OCI-LY7 (cell line): Measurements from ENCODE around the gene NBEA. TPM values are rescaled to one million over a fixed set of nuclear protein-coding genes. Genes with fewer than 3 reads are reported as not detected.

ENCODE experiments used
- BruUV-seq: library from RNA; stranded (reverse); fragments of 400-500 nt; replicated peaks from 2 replicates; lab custom pipeline; 2021; lab: Mats Ljungman, UMichigan
- CTCF ChIA-PET: fragments of 300-600 bp; sonication (Branson Sonifier 250); formaldehyde crosslinking; loops from one replicate; lab custom pipeline; 2022; ENCODE audit warnings: antibody characterized with exemption; ENCODE audit not compliant: unreplicated experiment; lab: Charles Lee
- POLR2A ChIA-PET: fragments of 300-600 bp; sonication (Branson Sonifier 250); formaldehyde crosslinking; loops from one replicate; lab custom pipeline; 2022; ENCODE audit warnings: antibody characterized with exemption; lab: Charles Lee
- DNase-seq: peaks from one replicate; pipeline ENCODE4 v3.0.0-alpha.2; 2015; ENCODE audit warnings: low spot score
- H2AFZ ChIP-seq: fragments of 200-600 bp; sonication (generic), shearing (Covaris generic); 2 replicates; pipeline ENCODE4 v1.6.1; 2014; ENCODE audit warnings: mild to moderate bottlenecking, antibody characterized with exemption, low read length, moderate library complexity
- H3K27ac ChIP-seq: fragments of 200-600 bp; sonication (generic); 2 replicates; pipeline ENCODE4 v1.5.1; 2014; ENCODE audit warnings: mixed run types, low read depth, mild to moderate bottlenecking, moderate library complexity, low read length, inconsistent platforms; ENCODE audit not compliant: poor library complexity, severe bottlenecking
- H3K36me3 ChIP-seq: fragments of 200-600 bp; sonication (generic); 2 replicates; pipeline ENCODE4 v1.6.1; 2014; ENCODE audit warnings: mild to moderate bottlenecking, antibody characterized with exemption, low read length, moderate library complexity, mixed read lengths; ENCODE audit not compliant: insufficient read depth
- H3K4me1 ChIP-seq: fragments of 200-600 bp; sonication (generic); 2 replicates; pipeline ENCODE4 v1.5.1; 2014; ENCODE audit warnings: mild to moderate bottlenecking, low read length; ENCODE audit not compliant: insufficient read depth, poor library complexity, severe bottlenecking
- H3K4me2 ChIP-seq: fragments of 200-600 bp; sonication (generic); 2 replicates; pipeline ENCODE4 v1.6.1; 2014; ENCODE audit warnings: mild to moderate bottlenecking, low read length
- H3K4me3 ChIP-seq: fragments of 200-600 bp; sonication (generic); 2 replicates; pipeline ENCODE4 v1.5.1; 2014; ENCODE audit warnings: mild to moderate bottlenecking, low read depth, low read length; ENCODE audit not compliant: poor library complexity, severe bottlenecking
- H3K79me2 ChIP-seq: fragments of 200-600 bp; sonication (generic); 2 replicates; pipeline ENCODE4 v1.6.1; 2016; ENCODE audit warnings: low read depth, mild to moderate bottlenecking, low read length, moderate library complexity, mixed read lengths; ENCODE audit not compliant: insufficient read depth
- H3K9me2 ChIP-seq: fragments of 200-600 bp; sonication (generic); 2 replicates; pipeline ENCODE4 v1.6.1; 2016; ENCODE audit warnings: mild to moderate bottlenecking, low read length, mixed read lengths; ENCODE audit not compliant: insufficient read depth
- H3K9me3 ChIP-seq: fragments of 200-600 bp; sonication (generic); 2 replicates; pipeline ENCODE4 v1.6.1; 2014; ENCODE audit warnings: mild to moderate bottlenecking, mixed run types, low read length, mixed read lengths
- H4K20me1 ChIP-seq: fragments of 200-600 bp; sonication (generic); 2 replicates; pipeline ENCODE4 v1.6.1; 2014; ENCODE audit warnings: mild to moderate bottlenecking, antibody characterized with exemption, low read length, moderate library complexity, mixed read lengths; ENCODE audit not compliant: insufficient read depth
- CTCF ChIP-seq: fragments of 200-600 bp; sonication (generic); conservative IDR thresholded peaks from 2 replicates; pipeline ENCODE4 v1.5.1; 2014; ENCODE audit warnings: mild to moderate bottlenecking, antibody characterized with exemption, low read length, moderate library complexity, mixed read lengths
- EZH2phosphoT487 ChIP-seq: fragments of 200-600 bp; sonication (generic); IDR thresholded peaks from 2 replicates; pipeline ENCODE4 v1.6.1; 2018; ENCODE audit warnings: low read depth, borderline replicate concordance, mild to moderate bottlenecking, mixed run types, antibody characterized with exemption, low read length, moderate library complexity, mixed read lengths
- intact Hi-C: fragments of 100-400 bp; cut with micrococcal nuclease; formaldehyde crosslinking; loops from one replicate; pipeline ENCODE4 v1.10.0; 2022; ENCODE audit not compliant: unreplicated experiment
- total RNA-seq, 2 experiments: library from RNA; depleted of rRNA in 1 of 2; stranded (reverse); fragments of >200 nt in 1 of 2; shearing (Covaris generic) in 1 of 2; gene quantifications; 2 replicates each; pipeline ENCODE4 v1.2.3, GENCODE V29; 2014 to 2022

NBEA gene
- total RNA-seq, 2 experiments from 2014 or later: 3.6 to 11.0 TPM

- Histone ChIP-seq H3K4me3 (no peak overlapping the region), H2AFZ (no peak overlapping the region), H3K79me2 (no peaks in the 10 kb centered on the region), H3K4me1 (no peaks in the 10 kb centered on the region), H3K36me3 (no peaks in the 10 kb centered on the region), H3K9me3 (no peaks in the 10 kb centered on the region), H4K20me1 (no peaks in the 10 kb centered on the region), H3K4me2 (no peak overlapping the region), H3K27ac (no peak overlapping the region), H3K9me2 (no peaks in the 10 kb centered on the region)
- DNase-seq: no peak
- ChIA-PET POLR2A (interaction anchor here (0.6 to 0.8 kb wide), 2 partner anchors 29 to 1696 kb away, joined by 3 to 4 read pairs; no protein-coding TSS in a partner anchor), CTCF (no interaction called here)
- intact Hi-C loops: no loop called here
- TF ChIP-seq CTCF (no peak), EZH2phosphoT487 (no peak)
- no TSS peak for BruUV-seq
These were observed 194.5 kb downstream of the NBEA start for GRCh38 chr13:35136585-35136984.

GRCh38 chr13:35139591-35139990, 197.5 kb downstream of the NBEA start:
- no peak for DNase-seq
- H3K79me2 ChIP-seq: no peaks in the 10 kb centered on the region
- no TSS peak for BruUV-seq
- H3K4me2 ChIP-seq: no peak overlapping the region
- no peaks in the 10 kb centered on the region for H3K36me3 ChIP-seq
- ChIA-PET CTCF (no interaction called here), POLR2A (no interaction called here)
- no peak overlapping the region for H3K27ac ChIP-seq
- intact Hi-C loops: no loop called here
- no peaks in the 10 kb centered on the region for H4K20me1 ChIP-seq
- H3K9me3 ChIP-seq: no peaks in the 10 kb centered on the region
- H3K4me1 ChIP-seq: peaks cover 7% of the 10 kb centered on the region
- H3K4me3 ChIP-seq: no peak overlapping the region
- TF ChIP-seq CTCF: no peak
- no peak for TF ChIP-seq EZH2phosphoT487
- H3K9me2 ChIP-seq: no peaks in the 10 kb centered on the region
- no peak overlapping the region for H2AFZ ChIP-seq

GRCh38 chr13:35140321-35140720, 198.3 kb downstream of the NBEA start:
- intact Hi-C loops: no loop called here
- Histone ChIP-seq H4K20me1 (no peaks in the 10 kb centered on the region), H3K4me3 (no peak overlapping the region), H3K79me2 (no peaks in the 10 kb centered on the region), H3K4me2 (no peak overlapping the region), H3K36me3 (no peaks in the 10 kb centered on the region), H3K9me2 (no peaks in the 10 kb centered on the region), H2AFZ (no peak overlapping the region), H3K4me1 (peaks cover 8% of the 10 kb centered on the region), H3K27ac (no peak overlapping the region), H3K9me3 (no peaks in the 10 kb centered on the region)
- no TSS peak for BruUV-seq
- TF ChIP-seq EZH2phosphoT487 (no peak), CTCF (no peak)
- ChIA-PET CTCF (no interaction called here), POLR2A (interaction anchor here (0.6 kb wide), 1 partner anchor 1942 kb away, joined by 3 read pairs; no protein-coding TSS in a partner anchor)
- DNase-seq: no peak
